Left lung (tissue), 10 donors: ENCODE results near the gene ABHD10. TPM values are rescaled to one million over a fixed set of nuclear protein-coding genes. Genes with fewer than 3 reads are reported as not detected.
A peak's percentile ranks its signal among the peaks of the same experiment; 100 is the strongest.

Source experiments
- ATAC-seq: fragments of 200-7000 bp; cut with Tn5 transposase; one replicate; pipeline ENCODE4 v1.9.1; 2020; ENCODE audit warnings: moderate library complexity
- DNase-seq, 4 donors: peaks; one replicate each; pipeline ENCODE4 v3.0.0-alpha.2; 2013 to 2020
- H3K27ac ChIP-seq, 2 donors: fragments of 200-600 bp; sonication (generic) in 1 of 2; one replicate each; pipeline versions ENCODE4 v1.5.0 to v1.8.0; 2020 to 2021
- H3K27me3 ChIP-seq, 2 donors: fragments of 200-600 bp; sonication (generic) in 1 of 2; one replicate each; pipeline versions ENCODE4 v1.5.0 to v1.8.0; 2020 to 2021
- H3K36me3 ChIP-seq, 2 donors: fragments of 200-600 bp; sonication (generic) in 1 of 2; one replicate each; pipeline versions ENCODE4 v1.5.0 to v1.8.0; 2020 to 2021
- H3K4me1 ChIP-seq, 2 donors: fragments of 200-600 bp; one replicate each; pipeline ENCODE4 v1.8.0; 2021
- H3K4me3 ChIP-seq, 2 donors: fragments of 200-600 bp; sonication (generic) in 1 of 2; one replicate each; pipeline versions ENCODE4 v1.5.0 to v1.8.0; 2020 to 2021; ENCODE audit warnings: mild to moderate bottlenecking in 1 of 2
- H3K9me3 ChIP-seq, 2 donors: fragments of 200-600 bp; sonication (generic) in 1 of 2; one replicate each; pipeline versions ENCODE4 v1.5.0 to v1.8.0; 2020 to 2021
- intact Hi-C, 2 donors: fragments of 100-400 bp; cut with DNase I; formaldehyde crosslinking; loops; one replicate each; pipeline versions ENCODE4 v1.11.2 to v1.14.2; 2022
- polyA plus RNA-seq, 6 donors: library from polyadenylated mRNA; unstranded; fragments of 120-200 nt; gene quantifications; one replicate each; pipeline ENCODE4 v1.2.1, GENCODE V29; 2013; ENCODE audit not compliant: insufficient read length in 6 of 6
- total RNA-seq, 2 donors: library from RNA; stranded (reverse); fragmentation: NEBNext Ultra II Directional; extraction: Animal tissue kit (Norgen Biotek cat#: 25700); gene quantifications; one replicate each; pipeline ENCODE4 v1.2.1, GENCODE V29; 2021
- TF ChIP-seq, protein P1 (sequence below), 2 donors: fragments of 200-600 bp; sonication (generic) in 1 of 2; IDR thresholded peaks; one replicate each; pipeline versions ENCODE4 v1.5.0 to v1.8.0; 2021; ENCODE audit warnings: antibody characterized with exemption in 2 of 2
- donor health status: DM: no; HTN: yes; CAD: no.
- donor health status: DM: no; HTN: no; CAD: no.

The ABHD10 gene
- total and polyA plus RNA-seq, 8 donors: 22.7 to 63.6 (median 52.1) TPM

DNA sequence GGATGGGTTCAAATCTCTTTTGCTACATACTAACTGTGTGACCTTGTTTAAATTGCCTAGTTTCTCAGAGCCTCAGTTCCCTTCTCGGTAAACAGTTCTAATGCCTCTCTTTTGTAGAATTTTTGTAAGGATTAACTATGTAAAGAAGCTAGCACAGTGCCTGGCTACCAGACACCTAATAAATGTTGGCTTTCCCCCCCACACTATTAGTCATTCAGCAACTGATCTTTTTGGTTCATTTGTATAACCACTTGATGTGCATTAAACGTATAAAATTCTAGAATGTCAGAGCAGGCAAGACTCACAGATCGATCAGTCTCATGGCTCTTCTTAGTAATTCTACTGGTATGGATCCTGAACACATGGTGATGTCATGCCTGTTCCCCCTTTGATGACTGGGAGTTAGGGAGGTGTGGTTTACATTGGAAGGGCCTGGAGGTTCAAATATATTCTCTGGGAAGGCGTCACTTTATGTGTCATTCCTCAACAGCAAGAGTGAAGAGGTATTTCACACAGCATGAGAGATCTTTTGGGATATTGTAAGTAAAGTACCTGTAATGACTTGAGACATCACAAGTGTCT is 26.4 kb downstream of the ABHD10 start:
- H3K4me3 ChIP-seq: no peak overlapping the region
- DNase-seq: no peak
- no peaks in the 10 kb centered on the region for H3K9me3 ChIP-seq
- ATAC-seq: no peak
- TF ChIP-seq, protein P1, sequence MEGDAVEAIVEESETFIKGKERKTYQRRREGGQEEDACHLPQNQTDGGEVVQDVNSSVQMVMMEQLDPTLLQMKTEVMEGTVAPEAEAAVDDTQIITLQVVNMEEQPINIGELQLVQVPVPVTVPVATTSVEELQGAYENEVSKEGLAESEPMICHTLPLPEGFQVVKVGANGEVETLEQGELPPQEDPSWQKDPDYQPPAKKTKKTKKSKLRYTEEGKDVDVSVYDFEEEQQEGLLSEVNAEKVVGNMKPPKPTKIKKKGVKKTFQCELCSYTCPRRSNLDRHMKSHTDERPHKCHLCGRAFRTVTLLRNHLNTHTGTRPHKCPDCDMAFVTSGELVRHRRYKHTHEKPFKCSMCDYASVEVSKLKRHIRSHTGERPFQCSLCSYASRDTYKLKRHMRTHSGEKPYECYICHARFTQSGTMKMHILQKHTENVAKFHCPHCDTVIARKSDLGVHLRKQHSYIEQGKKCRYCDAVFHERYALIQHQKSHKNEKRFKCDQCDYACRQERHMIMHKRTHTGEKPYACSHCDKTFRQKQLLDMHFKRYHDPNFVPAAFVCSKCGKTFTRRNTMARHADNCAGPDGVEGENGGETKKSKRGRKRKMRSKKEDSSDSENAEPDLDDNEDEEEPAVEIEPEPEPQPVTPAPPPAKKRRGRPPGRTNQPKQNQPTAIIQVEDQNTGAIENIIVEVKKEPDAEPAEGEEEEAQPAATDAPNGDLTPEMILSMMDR (IDR thresholded peaks at IDR 0.05): no peak
- no peaks in the 10 kb centered on the region for H3K36me3 ChIP-seq
- intact Hi-C loops: no loop called here
- H3K4me1 ChIP-seq: no peaks in the 10 kb centered on the region
- H3K27me3 ChIP-seq: peaks cover 0 to 5% of the 10 kb centered on the region in 2 donors
- H3K27ac ChIP-seq: no peak overlapping the region

DNA sequence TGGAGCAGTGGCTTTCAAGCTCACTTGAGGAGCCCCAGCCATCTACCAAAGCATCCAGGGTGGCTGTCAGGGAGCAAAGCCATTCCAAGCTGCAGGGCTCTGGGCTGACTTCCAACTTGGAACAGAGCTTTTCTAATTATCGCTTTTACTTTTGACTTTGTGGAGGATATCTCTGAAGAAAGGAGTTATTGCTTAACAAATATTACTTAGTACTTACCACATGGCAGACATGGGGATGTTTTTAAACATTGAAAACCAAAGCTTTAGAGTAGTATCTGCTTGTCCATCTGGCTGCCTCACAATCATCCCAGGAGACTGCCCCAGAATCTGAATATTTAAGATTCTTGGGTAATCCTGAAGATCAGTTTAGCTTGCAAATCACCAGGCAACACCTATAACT is 28.8 kb downstream of the ABHD10 start:
- Histone ChIP-seq H3K9me3 (no peaks in the 10 kb centered on the region), H3K4me1 (no peaks in the 10 kb centered on the region), H3K27me3 (no peaks in the 10 kb centered on the region), H3K27ac (no peak overlapping the region), H3K4me3 (no peak overlapping the region), H3K36me3 (no peaks in the 10 kb centered on the region)
- intact Hi-C loops: no loop called here
- TF ChIP-seq, protein P1 (IDR thresholded peaks at IDR 0.05): no peak
- ATAC-seq (no peak), DNase-seq (peak in 1 of 4 donors; percentile 73)

DNA sequence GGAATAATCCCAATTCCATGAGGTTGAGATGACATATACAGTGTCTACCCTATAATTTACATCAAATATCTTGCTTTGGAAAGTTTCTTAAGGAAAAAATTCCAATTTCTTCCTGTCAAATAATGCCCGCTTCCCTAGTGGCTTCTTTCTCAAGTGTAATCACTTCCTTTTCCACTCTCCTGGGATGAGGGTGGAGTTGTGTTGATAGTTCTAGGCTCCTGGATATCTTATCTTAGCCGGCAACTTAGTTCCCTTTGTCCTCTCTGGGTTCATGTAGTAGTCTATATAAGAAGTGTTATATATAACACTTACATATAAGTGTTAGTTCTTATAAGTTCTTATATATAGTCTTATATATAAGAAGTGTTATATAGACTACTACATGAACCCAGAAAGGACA is 30.8 kb downstream of the ABHD10 start:
- Histone ChIP-seq H3K4me1 (peaks cover 0 to 2% of the 10 kb centered on the region in 2 donors), H3K36me3 (no peaks in the 10 kb centered on the region), H3K9me3 (no peaks in the 10 kb centered on the region), H3K27me3 (no peaks in the 10 kb centered on the region), H3K27ac (no peak overlapping the region), H3K4me3 (no peak overlapping the region)
- TF ChIP-seq, protein P1 (IDR thresholded peaks at IDR 0.05): no peak
- intact Hi-C loops: no loop called here
- no peak for DNase-seq
- ATAC-seq: no peak

DNA sequence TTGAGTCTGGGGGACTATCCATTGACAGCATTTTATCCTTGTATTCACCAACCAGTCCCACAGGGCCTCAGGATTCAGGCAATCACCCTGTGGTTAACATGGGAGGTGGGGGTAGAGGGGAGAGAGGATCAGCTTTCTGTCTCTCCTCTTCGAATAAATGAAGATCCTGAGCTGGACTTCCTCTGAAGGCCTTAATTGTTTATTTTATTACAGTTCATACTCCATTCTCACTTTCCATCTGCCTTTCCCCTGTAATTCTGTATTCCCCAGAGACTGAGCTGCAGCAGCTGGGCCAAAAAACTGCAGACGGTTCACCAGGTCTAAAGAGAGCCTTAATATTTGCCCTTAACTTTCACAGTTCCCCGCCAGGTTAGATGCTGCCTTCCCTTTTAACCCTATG is 31.8 kb downstream of the ABHD10 start:
- TF ChIP-seq, protein P1 (IDR thresholded peaks at IDR 0.05): no peak
- H3K4me1 ChIP-seq: peaks cover 0 to 2% of the 10 kb centered on the region in 2 donors

DNA sequence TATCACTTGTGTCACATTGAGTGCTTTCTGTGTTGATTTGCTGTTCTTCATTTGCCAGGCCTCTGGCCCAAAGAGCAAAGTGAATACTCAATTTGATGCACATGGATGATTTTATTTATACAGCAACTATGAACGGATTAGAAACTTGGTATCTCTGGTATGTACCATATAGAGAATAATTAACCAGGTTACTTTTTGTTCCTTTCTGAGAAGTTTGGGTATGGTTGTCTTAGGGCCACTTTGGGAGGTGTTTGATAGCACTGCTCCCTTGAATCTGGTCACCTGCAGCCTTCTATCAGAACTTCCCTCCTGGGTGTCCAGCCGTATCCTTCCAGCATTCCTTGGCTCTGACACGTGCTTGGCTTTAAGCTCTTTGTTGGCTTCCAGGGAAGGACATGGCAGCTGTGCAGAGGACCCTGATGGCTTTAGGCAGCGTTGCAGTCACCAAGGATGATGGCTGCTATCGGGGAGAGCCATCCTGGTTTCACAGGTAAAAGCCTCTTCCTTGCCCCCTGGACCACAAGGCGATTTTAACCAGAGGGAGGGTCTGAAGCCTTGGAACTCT is 32.6 kb downstream of the ABHD10 start:
- no peaks in the 10 kb centered on the region for H3K9me3 ChIP-seq
- intact Hi-C loops: no loop called here
- TF ChIP-seq, protein P1 (IDR thresholded peaks at IDR 0.05): no peak
- no peaks in the 10 kb centered on the region for H3K36me3 ChIP-seq
- H3K4me3 ChIP-seq: no peak overlapping the region
- ATAC-seq (no peak), DNase-seq (no peak)
- H3K4me1 ChIP-seq: peaks cover 0 to 2% of the 10 kb centered on the region in 2 donors
- H3K27me3 ChIP-seq: no peaks in the 10 kb centered on the region
- H3K27ac ChIP-seq: no peak overlapping the region

More for the DNA sequence above, 31.8 kb downstream of the ABHD10 start:
- Histone ChIP-seq H3K9me3 (no peaks in the 10 kb centered on the region), H3K36me3 (no peaks in the 10 kb centered on the region), H3K27me3 (no peaks in the 10 kb centered on the region), H3K27ac (no peak overlapping the region), H3K4me3 (no peak overlapping the region)
- no peak for DNase-seq
- intact Hi-C loops: no loop called here
- ATAC-seq: no peak
